GM18870 (cell line): ENCODE results near the gene TXNL4A.

Experiments used
- ATAC-seq: cut with Tn5 transposase; IDR thresholded peaks from one replicate; pipeline ENCODE4 v1.9.1; 2021; ENCODE audit warnings: moderate library complexity; ENCODE audit not compliant: unreplicated experiment

TXNL4A gene

DNA sequence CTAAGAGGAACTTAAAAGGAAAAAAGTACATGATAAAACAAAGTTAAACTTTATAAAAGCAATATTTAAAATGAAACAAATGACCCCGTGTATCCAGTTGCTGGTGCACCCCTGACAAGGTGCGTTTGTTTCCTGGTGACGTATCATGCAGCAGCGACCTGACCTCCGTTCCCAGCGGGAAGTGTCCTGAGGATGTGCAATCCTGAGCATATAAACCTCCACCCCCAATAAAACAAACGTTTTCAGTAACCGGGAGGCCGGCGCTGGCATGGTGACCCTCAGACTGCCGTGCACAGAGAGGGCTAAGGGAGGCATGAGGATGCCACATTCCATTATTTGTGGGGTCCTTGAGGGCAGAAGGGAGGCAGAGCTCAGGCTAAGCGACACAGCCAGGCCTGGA, 51.7 kb downstream of the TXNL4A start:
- no peak for ATAC-seq

DNA sequence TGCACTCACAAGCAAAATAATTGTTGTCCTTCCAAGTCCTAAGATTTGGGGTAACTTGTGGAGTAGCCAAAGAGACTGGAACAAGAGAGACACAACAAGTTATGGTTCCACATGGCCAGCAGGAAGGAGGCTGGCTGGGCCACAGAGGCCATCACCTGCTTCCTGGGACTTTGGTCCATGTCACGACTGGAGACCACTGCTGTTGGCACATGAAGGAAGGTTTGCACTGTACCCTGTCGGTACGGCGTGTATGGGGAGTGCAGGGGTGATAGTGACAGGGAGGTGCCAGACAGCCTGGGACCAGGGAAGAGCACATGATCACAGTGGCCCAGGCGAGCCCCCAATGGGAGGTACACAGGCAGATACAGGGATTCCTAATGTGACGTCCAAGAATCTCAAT, 52.4 kb downstream of the TXNL4A start:
- ATAC-seq, result no peak

- no peak for ATAC-seq
Measured at GRCh38 chr18:79935499-79935898, 52.9 kb downstream of the TXNL4A start.

DNA sequence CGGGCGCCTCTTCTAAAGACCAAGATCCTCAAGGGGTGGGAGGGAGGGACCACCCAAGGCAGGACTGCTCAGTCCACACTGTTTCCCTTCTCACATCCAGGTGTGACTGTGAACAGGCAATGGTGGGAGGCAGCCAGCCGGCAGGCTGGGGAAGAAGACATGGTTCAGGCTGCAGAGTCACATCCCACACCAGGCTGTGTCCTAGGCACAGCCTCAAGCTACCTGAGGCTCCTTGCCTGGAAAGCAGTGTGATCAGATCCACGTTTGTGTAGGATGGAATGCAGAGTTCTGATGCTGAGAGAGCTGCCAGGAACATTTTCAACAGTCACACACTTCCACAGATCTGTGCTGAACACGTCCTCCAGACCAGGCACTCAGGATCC, 53.3 kb downstream of the TXNL4A start:
- ATAC-seq, result no peak

DNA sequence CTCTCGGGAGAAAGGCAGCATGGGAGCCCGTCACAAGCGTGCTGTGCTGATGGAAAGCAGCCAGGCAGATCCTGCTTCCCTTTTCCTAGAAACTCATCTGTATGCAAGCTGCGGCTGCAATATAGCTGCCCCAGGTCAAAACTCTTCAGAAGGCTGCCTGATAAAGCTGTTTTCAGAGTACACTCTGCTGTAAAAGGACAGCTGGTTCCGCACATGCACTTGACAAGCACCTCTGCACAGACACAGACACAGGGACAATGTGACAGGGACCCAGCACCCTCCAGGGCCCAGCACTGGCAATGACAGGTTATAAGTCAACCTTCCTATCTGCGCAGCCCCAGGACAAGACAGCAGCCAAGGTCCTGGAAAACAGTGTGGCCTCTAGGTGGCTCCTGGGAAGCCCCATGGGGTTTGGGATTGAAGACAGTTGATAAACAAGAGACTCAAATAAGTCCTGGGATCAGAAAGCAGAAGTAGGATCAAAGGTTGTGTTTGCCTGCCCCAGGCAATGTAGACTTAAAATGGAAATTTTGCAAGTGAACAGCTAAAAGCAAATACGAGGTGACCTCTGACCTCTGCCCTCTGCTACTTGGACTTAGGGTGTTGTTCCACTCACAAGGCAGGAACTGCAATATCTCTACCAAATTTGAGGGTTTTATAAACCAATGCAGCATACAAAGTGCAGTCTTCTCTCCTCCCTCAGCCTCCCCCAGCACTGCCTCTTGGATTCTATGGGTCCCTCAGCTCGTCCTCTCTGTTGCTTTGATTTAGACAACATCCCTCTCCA, 53.9 kb downstream of the TXNL4A start:
- ATAC-seq, result no peak

GRCh38 chr18:79933765-79934164, 54.6 kb downstream of the TXNL4A start:
- no peak for ATAC-seq

- no peak for ATAC-seq
Measured at GRCh38 chr18:79932907-79933306, 55.5 kb downstream of the TXNL4A start.

DNA sequence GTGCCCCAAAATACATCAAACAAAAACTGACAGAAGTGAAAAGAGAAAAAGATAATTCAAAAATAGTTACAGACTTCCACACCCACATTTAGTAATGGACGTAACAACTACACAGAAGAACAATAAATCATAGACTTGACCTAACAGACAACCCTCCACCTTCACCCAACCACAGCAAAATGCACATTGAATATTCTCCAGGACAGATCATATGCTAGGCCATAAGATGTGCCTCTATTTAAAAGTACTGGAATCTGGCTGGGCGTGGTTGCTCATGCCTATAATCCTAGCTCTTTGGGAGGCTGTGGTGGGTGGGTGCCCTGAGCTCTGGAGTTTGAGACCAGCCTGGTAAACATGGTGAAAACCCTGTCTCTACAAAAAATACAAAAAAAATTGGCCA, 56.9 kb downstream of the TXNL4A start:
- no peak for ATAC-seq

DNA sequence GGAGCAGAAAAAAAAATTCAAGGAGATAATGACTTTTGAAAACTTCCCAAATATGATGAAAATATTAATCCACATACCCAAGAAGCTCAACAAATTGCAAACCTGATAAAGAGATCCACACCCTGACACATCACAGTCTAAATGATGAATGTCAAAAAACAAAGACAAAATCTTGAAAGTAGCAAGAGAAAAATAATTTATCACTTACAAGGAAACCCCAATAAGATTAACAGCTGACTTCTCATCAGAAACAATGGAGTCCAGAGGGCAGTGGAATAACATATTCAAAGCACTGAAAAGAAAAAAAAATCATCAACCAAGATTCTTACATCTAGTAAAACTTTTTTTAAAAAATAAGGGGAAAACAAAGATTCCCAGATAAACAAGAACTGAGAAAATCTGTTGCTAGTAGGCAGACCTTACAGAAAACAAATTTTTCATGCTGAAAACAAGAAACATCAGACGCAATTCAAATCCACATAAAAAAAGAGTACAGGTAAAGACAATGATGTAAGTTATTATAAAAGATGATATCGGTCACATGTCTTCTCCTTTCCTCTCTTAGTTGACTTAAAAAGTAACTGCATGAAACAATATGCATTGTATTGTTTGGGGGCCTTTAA, 58.2 kb downstream of the TXNL4A start:
- no peak for ATAC-seq

GRCh38 chr18:79928563-79928960, 59.8 kb downstream of the TXNL4A start:
- no peak for ATAC-seq

DNA sequence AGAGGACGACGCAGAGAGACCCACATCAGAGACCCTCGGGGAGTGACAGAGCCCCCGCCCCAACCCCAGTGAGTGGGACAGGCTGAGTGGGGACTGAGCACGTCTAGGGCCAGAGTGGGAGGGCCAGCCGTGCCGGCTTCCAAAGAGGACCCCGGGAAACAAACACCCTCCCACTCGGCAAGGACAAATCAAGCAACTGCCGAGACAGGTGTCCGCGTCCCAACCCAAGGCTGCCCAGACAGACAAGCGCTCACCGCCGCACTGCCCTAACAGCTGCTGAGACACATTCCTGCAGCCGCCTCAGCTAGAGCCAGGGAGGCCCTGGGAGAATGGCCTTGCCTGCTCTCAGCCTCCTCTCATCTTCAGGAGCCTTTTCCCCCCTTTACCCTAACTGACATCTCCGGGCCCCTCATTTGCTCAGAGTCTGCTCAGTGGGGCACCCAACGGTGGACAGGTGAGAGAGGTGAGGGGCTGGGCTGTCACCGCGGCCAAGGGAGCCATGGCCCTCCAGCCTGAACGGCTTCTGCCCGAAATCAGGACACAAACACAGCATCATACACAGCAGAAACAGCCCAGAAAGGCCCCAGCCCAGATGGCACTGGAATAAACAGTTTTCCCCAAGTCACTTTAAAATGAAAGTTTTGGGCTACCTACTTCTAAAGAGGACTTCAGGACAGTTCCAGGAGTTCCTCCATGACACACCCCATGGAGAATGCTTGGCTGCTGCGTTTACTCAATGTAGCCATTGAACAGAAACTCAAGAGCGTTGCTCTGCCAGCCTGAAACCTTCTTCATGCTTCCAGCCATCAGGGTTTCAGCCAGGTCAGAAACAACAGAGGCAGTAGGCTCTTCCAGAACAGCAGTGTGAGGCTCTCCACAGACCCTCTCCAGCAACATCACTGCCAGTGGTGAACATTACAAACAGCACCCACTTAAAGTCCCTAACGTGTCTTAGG, 60.5 kb downstream of the TXNL4A start:
- ATAC-seq, result no peak

GRCh38 chr18:79926715-79927606, 61.4 kb downstream of the TXNL4A start:
- no peak for ATAC-seq

- no peak for ATAC-seq
Measured at GRCh38 chr18:79926306-79926705, 62.1 kb downstream of the TXNL4A start.

DNA sequence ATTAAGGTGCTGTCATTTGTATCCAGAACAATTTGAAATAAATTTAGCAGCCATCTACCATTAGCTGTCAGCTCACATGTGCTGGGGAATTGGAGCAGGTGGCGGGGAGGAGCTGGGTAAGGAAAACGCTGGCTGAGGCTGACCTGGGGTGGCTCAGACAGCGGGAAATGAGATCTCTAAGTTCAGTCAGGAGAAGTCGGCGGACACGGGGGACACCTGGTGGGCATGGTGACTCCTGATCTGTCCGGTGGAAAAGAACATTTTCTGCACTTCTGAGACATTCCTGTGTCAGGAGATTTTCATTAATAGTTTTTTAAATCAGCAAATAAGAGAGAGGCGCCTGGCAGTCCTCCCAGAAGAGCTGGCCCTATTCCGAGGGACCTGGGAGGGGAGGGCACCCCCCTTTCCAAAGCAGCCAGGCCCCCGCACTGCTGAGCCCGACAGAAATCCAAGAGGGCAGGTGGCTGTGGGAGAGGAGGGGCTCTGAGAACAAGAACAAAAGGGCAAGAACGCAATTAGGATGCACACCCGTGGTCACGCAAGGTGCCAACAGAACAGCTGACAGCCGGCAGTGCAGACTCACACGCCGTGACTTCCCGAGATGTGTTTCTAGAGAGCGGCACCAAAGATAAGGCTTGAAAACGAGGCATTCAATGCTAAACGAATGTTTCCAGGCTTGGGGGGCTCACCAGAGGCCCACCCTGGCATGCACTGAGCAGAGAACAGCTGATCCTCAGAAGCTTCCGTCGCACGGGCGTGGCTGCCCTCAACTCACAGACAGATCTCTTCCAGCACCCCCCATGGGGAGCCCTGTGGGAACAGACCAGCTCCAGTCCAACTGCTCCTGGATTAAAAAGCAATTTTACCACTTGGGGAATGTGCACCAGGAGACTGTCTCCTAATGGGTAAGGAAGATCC, 63.3 kb downstream of the TXNL4A start:
- ATAC-seq, result no peak

DNA sequence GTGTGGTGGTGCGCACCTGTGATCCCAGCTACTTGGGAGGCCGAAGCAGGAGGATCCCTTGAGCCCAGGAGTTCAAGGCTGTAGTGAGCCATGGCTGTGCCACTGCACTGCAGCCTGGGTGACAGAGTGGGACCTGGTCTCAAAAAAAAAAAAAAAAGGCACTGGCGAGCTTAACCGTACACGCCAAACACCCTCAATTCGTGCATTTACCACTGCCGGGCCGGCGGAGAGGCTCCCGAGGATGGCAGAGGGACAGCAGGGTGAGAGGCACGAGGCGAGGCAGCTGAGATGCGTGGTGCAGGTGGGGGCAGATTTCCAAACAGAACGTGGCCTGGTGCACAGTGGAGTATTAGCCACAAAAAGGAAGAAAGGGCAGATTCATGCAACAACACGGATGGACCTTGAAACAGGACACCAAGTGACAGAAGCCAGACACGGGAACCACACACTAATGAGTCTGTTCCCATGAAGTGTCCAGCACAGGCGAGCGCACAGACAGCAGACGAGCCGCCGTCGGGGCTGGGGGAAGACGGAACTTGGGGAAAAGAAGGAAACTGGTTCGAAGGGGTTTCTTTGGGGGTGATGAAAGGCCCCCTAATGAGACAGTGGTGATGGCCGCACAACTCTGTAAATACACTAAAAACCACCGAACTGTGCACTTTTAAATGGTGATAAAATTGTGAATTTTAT, 64.3 kb downstream of the TXNL4A start:
- ATAC-seq, result no peak

DNA sequence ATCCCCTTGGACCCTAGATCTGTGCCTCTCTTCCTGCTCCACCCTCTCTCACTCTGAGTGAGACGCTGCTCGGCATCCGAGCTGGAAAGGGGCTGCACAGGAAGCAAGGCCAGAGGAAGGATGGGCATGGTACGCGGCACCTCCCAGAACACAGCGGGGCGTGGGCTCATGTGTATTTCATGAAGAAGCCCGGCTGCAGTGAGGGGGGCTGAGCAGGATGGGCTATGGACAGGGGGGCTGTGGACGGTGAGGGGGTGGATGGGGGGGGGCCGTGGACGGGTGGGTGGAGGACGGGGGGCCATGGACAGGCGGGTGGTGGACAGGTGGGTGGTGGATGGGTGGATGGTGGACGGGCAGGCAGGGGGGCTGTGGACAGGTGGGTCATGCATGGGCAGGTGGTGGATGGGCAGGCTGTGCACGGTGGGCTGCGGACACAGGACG, 65.4 kb downstream of the TXNL4A start:
- ATAC-seq, result no peak

GRCh38 chr18:79921984-79922965, 66.1 kb downstream of the TXNL4A start:
- ATAC-seq, result no peak
